Chondrocyte (in vitro differentiated cells): ENCODE results near the gene TMEM150C. TPM values are rescaled to one million over a fixed set of nuclear protein-coding genes. Genes with fewer than 3 reads are reported as not detected.

Experiments
- DNase-seq: peaks from one replicate; pipeline ENCODE4 v3.0.0; 2021; ENCODE audit warnings: mixed read lengths, low spot score
- H3K27ac Mint-ChIP-seq: one replicate; pipeline ENCODE4 v1.8.0; 2021; ENCODE audit warnings: mild to moderate bottlenecking, moderate library complexity, mixed read lengths; ENCODE audit not compliant: unreplicated experiment
- H3K27me3 Mint-ChIP-seq: 2 replicates; pipeline ENCODE4 v1.8.0; 2021; ENCODE audit warnings: low read depth, mixed read lengths
- H3K36me3 Mint-ChIP-seq: 2 replicates; pipeline ENCODE4 v1.8.0; 2021; ENCODE audit warnings: low read depth, mixed read lengths
- H3K4me1 Mint-ChIP-seq: 2 replicates; pipeline ENCODE4 v1.8.0; 2021; ENCODE audit warnings: low read depth, mild to moderate bottlenecking, mixed read lengths
- H3K4me3 Mint-ChIP-seq: one replicate; pipeline ENCODE4 v1.8.0; 2021; ENCODE audit warnings: mild to moderate bottlenecking, moderate library complexity, mixed read lengths; ENCODE audit not compliant: unreplicated experiment
- H3K9me3 Mint-ChIP-seq: 2 replicates; pipeline ENCODE4 v1.8.0; 2021; ENCODE audit warnings: low read depth, mixed read lengths
- total RNA-seq: library from RNA; stranded (reverse); gene quantifications from 3 replicates; pipeline ENCODE4 v1.2.1, GENCODE V29; 2021
- TF ChIP-seq, protein P1 (sequence below): fragments of 200-600 bp; sonication (generic); IDR thresholded peaks from 2 replicates; pipeline ENCODE4 v1.5.0; 2021; ENCODE audit warnings: antibody characterized with exemption, mild to moderate bottlenecking, moderate library complexity

Gene TMEM150C
- total RNA-seq, 1 donor from 2014 or later: 2.3 TPM

DNA sequence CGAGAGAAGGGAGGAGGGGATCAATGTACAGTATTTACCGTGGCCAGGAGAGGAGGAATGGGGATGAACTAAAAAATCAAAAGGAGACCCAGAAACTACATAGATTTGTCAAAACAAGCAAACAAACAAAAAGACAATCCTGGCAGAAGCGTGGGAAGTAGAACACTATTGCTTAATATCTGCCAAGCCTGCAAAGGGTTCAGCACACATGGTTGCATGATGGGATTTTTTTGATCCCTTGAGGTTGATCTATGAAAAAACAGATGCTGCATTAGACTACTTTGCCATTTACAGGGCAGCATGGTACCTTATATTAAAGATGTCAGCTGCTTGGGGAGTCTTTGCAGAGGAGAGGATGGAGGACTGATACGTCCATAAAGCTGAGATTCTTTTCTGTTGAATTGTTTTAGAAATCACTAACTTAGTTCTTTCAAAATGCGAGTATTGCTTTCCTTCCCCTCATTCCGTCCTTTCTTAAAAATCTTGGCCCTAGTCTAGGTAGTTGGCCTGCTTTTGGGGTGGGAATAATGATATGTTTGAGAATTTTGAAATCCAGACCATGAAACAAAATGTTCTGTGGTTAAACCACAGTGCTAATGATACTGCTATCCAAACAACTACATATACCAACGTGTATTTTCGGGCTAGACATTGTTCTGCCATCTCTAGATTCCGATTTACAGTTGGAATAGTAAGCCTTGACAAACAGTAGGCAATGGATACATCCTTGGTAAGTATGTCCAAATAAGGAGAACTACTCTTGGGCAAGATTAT lies 39.6 kb upstream of the TMEM150C start:
- no peaks in the 10 kb centered on the region for H3K4me1 Mint-ChIP-seq
- no peak overlapping the region for H3K27ac Mint-ChIP-seq
- no peak for DNase-seq
- H3K9me3 Mint-ChIP-seq: no peaks in the 10 kb centered on the region
- no peaks in the 10 kb centered on the region for H3K27me3 Mint-ChIP-seq
- H3K36me3 Mint-ChIP-seq: no peaks in the 10 kb centered on the region
- TF ChIP-seq, protein P1, sequence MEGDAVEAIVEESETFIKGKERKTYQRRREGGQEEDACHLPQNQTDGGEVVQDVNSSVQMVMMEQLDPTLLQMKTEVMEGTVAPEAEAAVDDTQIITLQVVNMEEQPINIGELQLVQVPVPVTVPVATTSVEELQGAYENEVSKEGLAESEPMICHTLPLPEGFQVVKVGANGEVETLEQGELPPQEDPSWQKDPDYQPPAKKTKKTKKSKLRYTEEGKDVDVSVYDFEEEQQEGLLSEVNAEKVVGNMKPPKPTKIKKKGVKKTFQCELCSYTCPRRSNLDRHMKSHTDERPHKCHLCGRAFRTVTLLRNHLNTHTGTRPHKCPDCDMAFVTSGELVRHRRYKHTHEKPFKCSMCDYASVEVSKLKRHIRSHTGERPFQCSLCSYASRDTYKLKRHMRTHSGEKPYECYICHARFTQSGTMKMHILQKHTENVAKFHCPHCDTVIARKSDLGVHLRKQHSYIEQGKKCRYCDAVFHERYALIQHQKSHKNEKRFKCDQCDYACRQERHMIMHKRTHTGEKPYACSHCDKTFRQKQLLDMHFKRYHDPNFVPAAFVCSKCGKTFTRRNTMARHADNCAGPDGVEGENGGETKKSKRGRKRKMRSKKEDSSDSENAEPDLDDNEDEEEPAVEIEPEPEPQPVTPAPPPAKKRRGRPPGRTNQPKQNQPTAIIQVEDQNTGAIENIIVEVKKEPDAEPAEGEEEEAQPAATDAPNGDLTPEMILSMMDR: no peak
- no peak overlapping the region for H3K4me3 Mint-ChIP-seq

DNA sequence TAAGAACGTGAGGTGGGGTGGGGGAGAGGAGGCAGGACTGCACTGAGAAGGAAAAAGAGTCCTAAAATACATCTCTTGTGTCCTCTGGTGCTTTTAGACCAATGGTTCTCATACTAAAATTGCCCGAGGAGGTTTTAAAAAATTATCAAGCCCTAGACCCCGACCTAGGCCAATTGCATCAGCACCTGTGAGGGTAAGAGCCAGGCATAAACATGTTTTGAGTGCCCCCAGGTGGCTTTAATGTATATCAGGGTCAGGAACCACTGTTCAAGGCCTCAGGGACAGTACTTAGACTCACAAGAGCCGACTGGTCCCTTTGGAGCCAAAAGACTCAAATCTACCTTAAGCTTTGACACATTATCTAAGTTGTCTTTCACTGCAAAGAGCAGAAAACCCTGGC lies 37.5 kb upstream of the TMEM150C start:
- Mint-ChIP-seq H3K4me1 (no peaks in the 10 kb centered on the region), H3K27ac (no peak overlapping the region)

DNA sequence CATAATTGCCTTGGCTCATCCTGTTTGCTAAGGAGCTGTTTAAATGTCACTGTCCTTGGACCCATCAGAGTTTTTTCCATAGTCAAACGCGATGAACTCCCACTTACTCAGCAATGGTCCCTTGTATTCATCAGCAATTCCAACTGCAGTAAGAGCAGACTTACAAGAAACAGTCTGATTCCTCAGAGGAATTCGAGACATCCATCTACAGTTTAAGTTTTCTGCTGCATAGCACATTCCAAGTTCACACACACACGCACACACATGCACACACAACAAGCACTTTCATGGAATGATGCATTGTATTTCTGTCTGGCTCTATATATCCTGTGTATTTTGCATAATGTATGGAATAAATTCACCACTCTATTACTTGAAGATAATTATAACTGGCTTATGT lies 32.7 kb upstream of the TMEM150C start:
- TF ChIP-seq, protein P1: no peak
- Mint-ChIP-seq H3K4me3 (no peak overlapping the region), H3K9me3 (no peaks in the 10 kb centered on the region), H3K4me1 (no peaks in the 10 kb centered on the region), H3K27ac (no peak overlapping the region), H3K36me3 (no peaks in the 10 kb centered on the region), H3K27me3 (peaks cover 6% of the 10 kb centered on the region)
- no peak for DNase-seq

More for the DNA sequence above, 37.5 kb upstream of the TMEM150C start:
- no peaks in the 10 kb centered on the region for H3K9me3 Mint-ChIP-seq
- no peaks in the 10 kb centered on the region for H3K27me3 Mint-ChIP-seq
- no peak for DNase-seq
- no peaks in the 10 kb centered on the region for H3K36me3 Mint-ChIP-seq
- TF ChIP-seq, protein P1: no peak
- no peak overlapping the region for H3K4me3 Mint-ChIP-seq

DNA sequence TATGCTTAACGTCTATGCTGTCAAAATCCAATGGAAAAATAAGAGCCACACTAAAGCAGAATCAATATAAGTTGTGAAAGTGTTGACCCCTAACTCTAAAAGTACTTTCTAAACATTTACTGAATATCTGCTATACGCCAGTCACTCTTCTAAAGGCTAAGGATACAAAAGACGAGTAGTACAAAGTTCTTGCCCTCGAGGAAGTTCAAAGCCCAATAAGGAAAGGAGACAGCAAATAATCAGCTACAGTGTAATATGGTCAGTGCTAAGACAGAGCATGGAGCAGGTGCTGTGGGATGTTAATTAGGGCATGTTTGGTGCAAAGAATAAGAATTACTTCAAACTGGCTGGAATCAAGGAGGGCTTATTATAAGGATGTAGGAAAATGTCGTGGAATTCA lies 31.6 kb upstream of the TMEM150C start:
- TF ChIP-seq, protein P1: no peak
- Mint-ChIP-seq H3K9me3 (no peaks in the 10 kb centered on the region), H3K36me3 (no peaks in the 10 kb centered on the region), H3K4me3 (no peak overlapping the region), H3K4me1 (no peaks in the 10 kb centered on the region), H3K27ac (no peak overlapping the region), H3K27me3 (peaks cover 6% of the 10 kb centered on the region)
- DNase-seq: no peak

DNA sequence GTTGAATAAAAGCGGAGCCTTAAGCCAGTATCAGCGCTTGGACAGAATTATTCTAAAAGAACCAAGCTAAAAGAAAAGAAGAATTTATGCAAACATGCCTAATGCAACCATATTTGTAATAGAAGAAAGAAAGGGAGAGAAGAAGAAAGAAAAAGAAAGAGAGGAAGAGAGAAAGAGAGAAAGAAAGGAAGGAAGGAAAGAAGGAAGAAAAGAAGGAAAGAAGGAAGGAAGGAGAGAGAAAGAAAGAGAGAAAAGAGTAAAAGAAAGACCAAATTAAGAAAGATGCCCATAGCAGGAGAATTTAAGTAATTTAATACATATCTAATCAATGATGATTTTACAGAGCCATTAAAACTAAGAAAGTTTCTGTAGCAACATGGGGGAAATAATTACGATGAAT lies 30.9 kb upstream of the TMEM150C start:
- no peak for DNase-seq
- H3K27me3 Mint-ChIP-seq: peaks cover 6% of the 10 kb centered on the region

More for the DNA sequence above, 30.9 kb upstream of the TMEM150C start:
- no peak overlapping the region for H3K27ac Mint-ChIP-seq
- no peaks in the 10 kb centered on the region for H3K4me1 Mint-ChIP-seq
- no peaks in the 10 kb centered on the region for H3K36me3 Mint-ChIP-seq
- TF ChIP-seq, protein P1: no peak
- no peak overlapping the region for H3K4me3 Mint-ChIP-seq
- H3K9me3 Mint-ChIP-seq: no peaks in the 10 kb centered on the region
